Testis (tissue), 3 donors: ENCODE measurements around the gene KCNE3. TPM values are rescaled to one million over a fixed set of nuclear protein-coding genes. Genes with fewer than 3 reads are reported as not detected.

ENCODE experiments used
- DNase-seq: peaks from one replicate; pipeline ENCODE4 v3.0.0-alpha.2; 2019
- H3K27ac ChIP-seq, 2 donors: fragments of 200-600 bp; sonication (generic); one replicate each; pipeline ENCODE4 v1.5.1; 2019
- H3K27me3 ChIP-seq: fragments of 200-600 bp; sonication (generic); one replicate; pipeline ENCODE4 v1.5.1; 2019
- H3K36me3 ChIP-seq: fragments of 200-600 bp; sonication (generic); one replicate; pipeline ENCODE4 v1.5.1; 2017; ENCODE audit warnings: low read depth; ENCODE audit errors: missing control alignments
- H3K4me1 ChIP-seq: fragments of 200-600 bp; sonication (generic); one replicate; pipeline ENCODE4 v1.5.1; 2019
- H3K4me3 ChIP-seq, 2 donors: fragments of 200-600 bp; sonication (generic); one replicate each; pipeline ENCODE4 v1.5.1; 2017 to 2019
- H3K9me3 ChIP-seq: fragments of 200-600 bp; sonication (generic); one replicate; pipeline ENCODE4 v1.5.1; 2017
- POLR2A ChIP-seq: fragments of 450-650 bp; IDR thresholded peaks from one replicate; pipeline ENCODE4 v1.6.1; 2017; ENCODE audit warnings: antibody characterized with exemption, mild to moderate bottlenecking, moderate library complexity
- WGBS, 2 donors: methylation state at CpG; one replicate each; pipeline ENCODE4 v1.1.5; 2018; 5-methylcytosine and 5-hydroxymethylcytosine counted together
- intact Hi-C: fragments of 100-400 bp; cut with DNase I; formaldehyde crosslinking; loops from one replicate; pipeline ENCODE4 v1.15.1; 2023; ENCODE audit warnings: low total_unique reads
- polyA plus RNA-seq: library from polyadenylated mRNA; stranded (reverse); fragments of 350-450 nt; fragmentation: Illumina TruSeq; extraction: RNeasy Lipid Tissue Mini Kit (QIAGEN cat#74804); gene quantifications from one replicate; pipeline ENCODE4 v1.2.3, GENCODE V29; 2014; ENCODE audit warnings: low read depth, low replicate concordance; ENCODE audit not compliant: insufficient read depth
- total RNA-seq, 2 donors: library from RNA; depleted of rRNA; stranded (reverse); fragments of >200 nt; gene quantifications; one replicate each; pipeline ENCODE4 v1.2.3, GENCODE V29; 2016
- TF ChIP-seq, protein P1 (sequence below), 3 experiments: fragments of 450-650 bp in 2 of 3; fragments of 200-600 bp in 1 of 3; sonication (generic) in 1 of 3; IDR thresholded peaks; one replicate each; pipeline ENCODE4 v1.5.1; 2016 to 2019; ENCODE audit warnings: antibody characterized with exemption in 3 of 3, mild to moderate bottlenecking in 2 of 3, moderate library complexity in 1 of 3

Gene KCNE3
- total and polyA plus RNA-seq, 3 donors from 2014 or later, result 3.3 to 4.1 (median 4.0) TPM

DNA sequence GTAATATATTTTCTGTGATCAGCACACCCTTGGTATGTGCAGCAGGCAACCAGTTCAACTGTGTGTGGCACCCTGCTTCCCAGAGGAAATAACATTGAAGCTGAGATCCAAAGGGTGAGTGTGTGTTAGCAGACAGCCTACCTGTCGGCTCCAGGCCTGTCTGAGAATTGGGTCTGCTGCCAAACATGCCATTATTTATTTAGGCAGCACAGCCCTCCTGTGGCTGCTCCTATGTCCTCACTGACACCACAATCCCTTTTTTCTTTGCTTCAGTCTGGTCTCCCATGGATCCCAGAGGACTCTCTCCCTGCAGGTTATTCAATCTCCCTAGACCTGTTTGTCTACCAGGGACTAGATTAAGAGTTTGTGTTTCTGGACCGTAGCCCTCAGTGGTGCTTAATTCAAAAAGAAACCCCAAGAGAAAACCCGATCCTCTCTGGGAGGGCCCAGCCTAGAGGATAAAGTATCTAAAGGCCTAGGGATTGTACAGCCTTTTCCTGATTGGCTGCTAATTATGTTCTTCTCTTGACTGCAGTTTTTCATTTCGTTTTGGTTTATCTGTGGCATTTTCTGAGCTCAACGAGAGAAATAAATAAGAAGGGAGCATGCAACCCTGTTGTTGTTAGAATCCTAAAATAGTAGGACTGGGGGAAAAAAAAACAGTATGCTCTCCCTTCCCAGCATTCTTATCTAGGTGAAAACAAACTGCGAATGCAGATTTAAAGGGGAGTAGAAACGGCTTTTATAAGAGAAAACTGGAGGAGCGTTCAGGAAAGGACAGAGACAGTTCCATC, 24.1 kb downstream of the KCNE3 start:
- TF ChIP-seq, protein P1, sequence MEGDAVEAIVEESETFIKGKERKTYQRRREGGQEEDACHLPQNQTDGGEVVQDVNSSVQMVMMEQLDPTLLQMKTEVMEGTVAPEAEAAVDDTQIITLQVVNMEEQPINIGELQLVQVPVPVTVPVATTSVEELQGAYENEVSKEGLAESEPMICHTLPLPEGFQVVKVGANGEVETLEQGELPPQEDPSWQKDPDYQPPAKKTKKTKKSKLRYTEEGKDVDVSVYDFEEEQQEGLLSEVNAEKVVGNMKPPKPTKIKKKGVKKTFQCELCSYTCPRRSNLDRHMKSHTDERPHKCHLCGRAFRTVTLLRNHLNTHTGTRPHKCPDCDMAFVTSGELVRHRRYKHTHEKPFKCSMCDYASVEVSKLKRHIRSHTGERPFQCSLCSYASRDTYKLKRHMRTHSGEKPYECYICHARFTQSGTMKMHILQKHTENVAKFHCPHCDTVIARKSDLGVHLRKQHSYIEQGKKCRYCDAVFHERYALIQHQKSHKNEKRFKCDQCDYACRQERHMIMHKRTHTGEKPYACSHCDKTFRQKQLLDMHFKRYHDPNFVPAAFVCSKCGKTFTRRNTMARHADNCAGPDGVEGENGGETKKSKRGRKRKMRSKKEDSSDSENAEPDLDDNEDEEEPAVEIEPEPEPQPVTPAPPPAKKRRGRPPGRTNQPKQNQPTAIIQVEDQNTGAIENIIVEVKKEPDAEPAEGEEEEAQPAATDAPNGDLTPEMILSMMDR (IDR thresholded peaks at IDR 0.05), result no peak
- TF ChIP-seq POLR2A, result no peak
- H3K36me3 ChIP-seq, result no peaks in the 10 kb centered on the region
- H3K9me3 ChIP-seq, result no peaks in the 10 kb centered on the region
- H3K4me1 ChIP-seq, result no peaks in the 10 kb centered on the region
- no peak overlapping the region for H3K27ac ChIP-seq
- no peaks in the 10 kb centered on the region for H3K27me3 ChIP-seq
- intact Hi-C loops, result loop anchor here (10.0 kb wide), 1 partner anchor 188 kb away; no protein-coding TSS in a partner anchor
- no peak for DNase-seq
- 24% methylated on average over 8 of the region's 8 CpGs for WGBS, 2 donors
- H3K4me3 ChIP-seq, result no peak overlapping the region

DNA sequence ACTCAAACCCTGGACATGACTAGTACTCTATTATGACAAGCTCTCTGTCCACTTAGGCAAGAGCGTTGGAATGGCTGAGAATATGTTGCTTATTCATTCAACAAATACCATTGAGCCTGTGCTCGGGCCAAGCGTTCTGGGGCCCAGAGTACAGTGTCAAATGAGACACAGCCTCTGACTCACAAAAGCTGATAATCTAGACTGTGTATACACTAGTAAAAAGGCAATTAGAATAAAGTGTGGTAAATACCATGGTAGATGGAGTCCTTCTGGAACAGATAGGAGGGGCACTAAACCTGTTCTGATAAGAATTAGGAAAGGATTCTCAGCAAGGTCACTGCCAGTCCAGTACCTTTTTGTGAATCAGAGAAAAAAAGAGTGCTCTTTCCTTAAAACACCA, 24.7 kb downstream of the KCNE3 start:
- DNase-seq, result no peak
- Histone ChIP-seq H3K9me3 (no peaks in the 10 kb centered on the region), H3K36me3 (no peaks in the 10 kb centered on the region), H3K27ac (no peak overlapping the region), H3K4me1 (no peaks in the 10 kb centered on the region), H3K4me3 (no peak overlapping the region), H3K27me3 (no peaks in the 10 kb centered on the region)
- 87% methylated on average over 3 of the region's 3 CpGs for WGBS, 2 donors
- intact Hi-C loops, result loop anchor here (10.0 kb wide), 1 partner anchor 188 kb away; no protein-coding TSS in a partner anchor
- TF ChIP-seq, protein P1 (IDR thresholded peaks at IDR 0.05), result no peak
- no peak for TF ChIP-seq POLR2A

- DNase-seq, result no peak
- no peaks in the 10 kb centered on the region for H3K9me3 ChIP-seq
- no peak overlapping the region for H3K27ac ChIP-seq
- H3K4me1 ChIP-seq, result no peaks in the 10 kb centered on the region
- TF ChIP-seq, protein P1 (IDR thresholded peaks at IDR 0.05), result no peak
- TF ChIP-seq POLR2A, result no peak
- intact Hi-C loops, result no loop called here
- H3K27me3 ChIP-seq, result no peaks in the 10 kb centered on the region
- H3K36me3 ChIP-seq, result no peaks in the 10 kb centered on the region
- WGBS, 2 donors, result 95 to 96% methylated on average over 1 of the region's 1 CpG
- H3K4me3 ChIP-seq, result no peak overlapping the region
Measured at GRCh38 chr11:74438681-74439080, 28.7 kb downstream of the KCNE3 start.

- WGBS, 2 donors, result 95 to 96% methylated on average over 1 of the region's 1 CpG
- Histone ChIP-seq H3K9me3 (no peaks in the 10 kb centered on the region), H3K4me1 (no peaks in the 10 kb centered on the region), H3K27ac (no peak overlapping the region), H3K27me3 (no peaks in the 10 kb centered on the region), H3K36me3 (no peaks in the 10 kb centered on the region), H3K4me3 (no peak overlapping the region)
- DNase-seq, result no peak
- TF ChIP-seq, protein P1 (IDR thresholded peaks at IDR 0.05), result no peak
- no peak for TF ChIP-seq POLR2A
- intact Hi-C loops, result no loop called here
Measured at GRCh38 chr11:74437441-74438042, 29.8 kb downstream of the KCNE3 start.
